Skeletal muscle satellite cell (primary cell): ENCODE measurements around the gene KCNK15.
"Not testable (repeated sequence)": the region's sequence is repeated elsewhere in the genome, so short reads cannot be mapped to it uniquely, and the experiment has no call there.

Experiments used
- H3K27me3 ChIP-seq: 2 replicates; pipeline ENCODE4 v1.7.0; 2013; ENCODE audit warnings: low read length; ENCODE audit not compliant: control insufficient read depth, insufficient read depth
- H3K36me3 ChIP-seq: 2 replicates; pipeline ENCODE4 v1.7.0; 2013; ENCODE audit warnings: mild to moderate bottlenecking, control low read depth, low read length; ENCODE audit not compliant: insufficient read depth
- H3K4me1 ChIP-seq: 2 replicates; pipeline ENCODE4 v1.7.0; 2013; ENCODE audit warnings: low read length; ENCODE audit not compliant: control insufficient read depth, insufficient read depth
- H3K4me2 ChIP-seq: 2 replicates; pipeline ENCODE4 v1.7.0; 2013; ENCODE audit warnings: mild to moderate bottlenecking, low read length
- H3K4me3 ChIP-seq: 2 replicates; pipeline ENCODE4 v1.7.0; 2013; ENCODE audit warnings: low read length
- H3K9ac ChIP-seq: 2 replicates; pipeline ENCODE4 v1.7.0; 2013; ENCODE audit warnings: mild to moderate bottlenecking, low read depth, low read length, moderate library complexity
- H3K9me3 ChIP-seq: replicated peaks from 2 replicates; pipeline ENCODE4 v1.7.0; 2013; ENCODE audit warnings: mild to moderate bottlenecking, control low read depth, low read length

KCNK15 gene

DNA sequence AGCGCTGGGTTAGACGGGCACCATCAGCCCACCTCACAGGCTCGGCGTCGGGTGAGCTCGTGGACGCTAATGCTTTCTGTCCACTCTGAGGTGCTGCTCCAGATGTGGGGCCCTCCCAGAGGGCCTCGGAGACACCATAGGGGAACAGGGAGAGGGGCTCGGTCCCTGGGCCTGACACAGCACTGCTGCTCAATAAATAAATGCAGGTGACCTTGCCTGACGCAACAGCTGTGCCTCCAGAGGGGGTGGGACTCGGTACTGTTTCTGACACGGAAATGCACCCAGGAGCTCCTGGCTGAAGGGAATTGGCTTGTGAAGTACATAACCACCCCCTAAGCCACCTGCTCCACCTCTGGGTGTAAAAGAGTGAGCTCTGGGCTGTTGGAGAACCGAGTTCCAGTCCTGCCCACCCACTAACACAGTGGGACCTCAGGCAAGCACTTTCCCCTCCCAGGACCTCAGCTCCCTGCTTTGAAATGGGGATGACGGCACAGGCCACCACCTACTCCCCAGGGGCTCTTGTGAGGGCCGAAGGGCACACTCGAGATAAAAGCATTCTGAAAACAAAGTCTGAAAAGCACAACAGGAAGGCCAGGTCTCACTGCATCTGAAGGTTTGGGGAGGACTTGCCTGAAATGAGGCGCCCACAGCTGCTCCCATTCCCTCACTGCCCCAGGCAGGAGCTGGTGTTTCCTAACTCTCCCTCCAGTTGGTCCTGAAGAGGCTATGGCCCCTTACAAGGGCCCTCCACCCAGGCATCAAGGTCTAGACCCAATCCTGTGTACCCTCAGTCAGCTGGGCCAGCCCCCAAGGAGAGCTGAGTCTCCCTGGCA, 6.7 kb downstream of the KCNK15 start:
- Histone ChIP-seq H3K36me3 (no peaks in the 10 kb centered on the region), H3K27me3 (peaks cover 66% of the 10 kb centered on the region), H3K4me3 (no peak overlapping the region), H3K4me2 (no peak overlapping the region), H3K9me3 (no peaks in the 10 kb centered on the region), H3K9ac (no peak overlapping the region), H3K4me1 (no peaks in the 10 kb centered on the region)

- no peak overlapping the region for H3K4me2 ChIP-seq
- H3K27me3 ChIP-seq = peaks cover 71% of the 10 kb centered on the region
- no peaks in the 10 kb centered on the region for H3K4me1 ChIP-seq
- H3K9me3 ChIP-seq = no peaks in the 10 kb centered on the region
- H3K36me3 ChIP-seq = no peaks in the 10 kb centered on the region
- H3K9ac ChIP-seq = no peak overlapping the region
- no peak overlapping the region for H3K4me3 ChIP-seq
Measured at GRCh38 chr20:44754554-44754953, 8.9 kb downstream of the KCNK15 start.

DNA sequence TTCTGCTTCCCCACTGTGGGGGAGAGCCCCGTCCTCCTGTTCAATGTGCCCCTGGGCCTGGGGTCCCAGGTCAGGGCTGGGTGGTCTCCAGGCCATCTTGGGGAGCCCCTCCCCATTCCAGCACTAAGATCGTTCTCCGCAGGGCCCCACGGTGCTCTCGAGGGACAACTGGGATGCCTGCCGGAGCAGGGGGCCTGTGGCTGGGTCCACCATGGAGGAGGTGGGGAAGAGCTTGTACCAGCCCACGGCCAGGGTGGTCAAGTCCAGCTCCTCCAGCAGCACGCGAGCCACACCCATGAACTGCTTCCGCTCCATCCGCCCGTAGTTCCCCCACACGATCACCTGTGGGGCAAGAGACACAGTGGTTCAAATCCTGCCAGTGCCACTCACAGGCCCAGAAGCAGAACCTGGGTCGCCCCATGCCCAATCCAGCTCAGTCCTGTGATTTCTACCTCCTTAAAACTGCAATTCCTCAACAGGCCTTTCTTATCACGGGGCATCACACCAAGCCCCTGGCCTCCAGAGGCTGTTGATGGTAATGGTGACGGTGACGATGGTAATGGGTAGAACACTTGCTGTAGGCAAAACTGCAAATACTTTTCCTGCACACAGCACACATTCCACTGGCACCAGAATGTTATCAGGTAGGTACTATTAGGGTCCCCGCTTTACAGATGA, 10.5 kb downstream of the KCNK15 start:
- Histone ChIP-seq H3K4me1 (no peaks in the 10 kb centered on the region), H3K9me3 (no peaks in the 10 kb centered on the region), H3K27me3 (peaks cover 68% of the 10 kb centered on the region), H3K4me2 (no peak overlapping the region), H3K36me3 (no peaks in the 10 kb centered on the region), H3K9ac (no peak overlapping the region), H3K4me3 (no peak overlapping the region)

GRCh38 chr20:44756956-44757355, 11.3 kb downstream of the KCNK15 start:
- Histone ChIP-seq H3K9me3 (no peaks in the 10 kb centered on the region), H3K27me3 (peaks cover 67% of the 10 kb centered on the region), H3K36me3 (no peaks in the 10 kb centered on the region), H3K9ac (no peak overlapping the region), H3K4me1 (no peaks in the 10 kb centered on the region), H3K4me3 (no peak overlapping the region), H3K4me2 (no peak overlapping the region)

DNA sequence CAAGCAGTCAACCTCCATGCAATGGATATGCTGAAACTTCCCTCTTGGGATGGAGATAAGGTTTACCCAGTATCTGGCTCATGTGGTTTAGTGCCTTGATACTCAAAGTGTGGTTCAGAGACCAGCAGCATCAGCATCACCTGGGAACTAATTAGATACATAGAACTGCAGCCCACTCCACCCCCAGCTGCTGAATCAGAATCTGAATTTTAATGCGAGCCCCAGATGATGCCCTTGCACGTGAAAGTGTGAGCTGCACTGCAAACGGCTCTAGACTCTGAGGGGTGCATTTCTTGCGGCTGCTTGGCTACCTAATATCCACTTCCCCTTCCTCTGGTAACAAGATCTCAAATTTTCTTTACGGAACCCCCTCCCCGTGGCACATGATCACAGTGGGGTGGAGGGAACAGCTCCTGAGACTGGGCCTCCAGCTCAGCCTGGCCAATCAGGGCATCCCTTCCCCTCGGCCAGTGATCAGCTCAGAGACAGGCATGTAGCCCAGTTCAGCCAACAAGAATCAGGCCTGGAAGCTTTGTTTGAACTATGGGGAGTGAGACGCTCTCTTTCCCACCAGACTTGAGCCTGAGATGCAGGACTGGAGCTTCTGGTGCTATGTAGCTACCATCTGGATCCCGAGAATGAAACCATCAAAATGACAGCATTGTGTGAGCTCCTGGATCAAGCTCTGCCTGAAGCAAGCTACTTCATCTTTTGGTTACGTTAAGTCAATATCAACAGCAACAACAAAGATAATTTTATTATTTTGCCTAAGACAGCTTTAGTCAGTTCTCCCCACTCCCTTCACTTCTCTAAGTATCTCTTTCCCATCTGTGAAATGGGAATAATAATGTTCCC, 12.8 kb downstream of the KCNK15 start:
- no peaks in the 10 kb centered on the region for H3K36me3 ChIP-seq
- H3K9me3 ChIP-seq = no peaks in the 10 kb centered on the region
- H3K9ac ChIP-seq = no peak overlapping the region
- H3K4me2 ChIP-seq = no peak overlapping the region
- H3K4me3 ChIP-seq = no peak overlapping the region
- no peaks in the 10 kb centered on the region for H3K4me1 ChIP-seq
- H3K27me3 ChIP-seq = peaks cover 59% of the 10 kb centered on the region

DNA sequence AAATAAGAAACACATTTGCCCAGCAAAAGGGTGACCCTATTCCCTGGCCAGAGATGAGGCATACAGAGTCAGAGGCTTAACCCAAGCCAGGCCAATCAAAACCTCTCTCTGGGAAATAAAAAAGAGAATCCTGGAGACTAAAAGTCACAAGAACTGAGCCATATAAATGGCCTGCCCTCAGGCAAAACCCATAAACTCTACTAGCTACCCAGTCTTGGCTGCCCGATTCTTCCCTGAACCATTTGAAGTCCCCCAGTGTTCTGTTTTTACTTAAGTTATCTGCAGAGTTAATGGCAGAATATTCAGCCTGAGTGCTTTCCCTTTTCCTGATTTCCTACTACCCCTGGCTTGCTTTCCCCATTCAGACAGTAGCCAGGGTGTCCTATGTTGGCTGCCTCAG, 13.9 kb downstream of the KCNK15 start:
- Histone ChIP-seq H3K4me2 (no peak overlapping the region), H3K27me3 (peaks cover 57% of the 10 kb centered on the region), H3K9me3 (no peaks in the 10 kb centered on the region), H3K36me3 (no peaks in the 10 kb centered on the region), H3K4me1 (no peaks in the 10 kb centered on the region), H3K4me3 (no peak overlapping the region), H3K9ac (no peak overlapping the region)

DNA sequence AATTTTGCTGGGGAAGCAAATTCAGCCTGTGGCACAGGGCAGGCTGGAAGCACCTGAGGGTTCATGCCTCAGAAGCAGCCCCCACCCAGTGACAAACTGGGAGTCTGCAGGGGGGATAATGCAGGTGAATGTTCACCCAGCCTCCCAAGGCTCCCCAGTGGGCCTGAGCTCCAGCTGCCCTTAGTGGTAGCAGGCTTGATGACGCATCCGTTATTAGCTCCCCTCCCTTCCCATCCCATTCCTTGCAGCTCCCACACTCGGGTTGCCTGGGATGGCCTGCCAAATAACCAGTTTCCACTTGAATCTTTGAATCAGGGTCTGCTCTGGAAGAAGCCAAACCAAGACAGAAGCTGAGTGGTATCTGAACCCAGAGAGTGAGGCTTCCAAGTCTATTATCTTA, 15.8 kb downstream of the KCNK15 start:
- Histone ChIP-seq H3K4me2 (no peak overlapping the region), H3K4me1 (no peaks in the 10 kb centered on the region), H3K9me3 (no peaks in the 10 kb centered on the region), H3K36me3 (no peaks in the 10 kb centered on the region), H3K4me3 (no peak overlapping the region), H3K9ac (no peak overlapping the region), H3K27me3 (peaks cover 72% of the 10 kb centered on the region)

- H3K9ac ChIP-seq = no peak overlapping the region
- H3K4me1 ChIP-seq = no peaks in the 10 kb centered on the region
- no peak overlapping the region for H3K4me3 ChIP-seq
- H3K27me3 ChIP-seq = peaks cover 74% of the 10 kb centered on the region
- no peak overlapping the region for H3K4me2 ChIP-seq
- H3K9me3 ChIP-seq = no peaks in the 10 kb centered on the region
- H3K36me3 ChIP-seq = no peaks in the 10 kb centered on the region
Measured at GRCh38 chr20:44762466-44763140, 16.9 kb downstream of the KCNK15 start.

DNA sequence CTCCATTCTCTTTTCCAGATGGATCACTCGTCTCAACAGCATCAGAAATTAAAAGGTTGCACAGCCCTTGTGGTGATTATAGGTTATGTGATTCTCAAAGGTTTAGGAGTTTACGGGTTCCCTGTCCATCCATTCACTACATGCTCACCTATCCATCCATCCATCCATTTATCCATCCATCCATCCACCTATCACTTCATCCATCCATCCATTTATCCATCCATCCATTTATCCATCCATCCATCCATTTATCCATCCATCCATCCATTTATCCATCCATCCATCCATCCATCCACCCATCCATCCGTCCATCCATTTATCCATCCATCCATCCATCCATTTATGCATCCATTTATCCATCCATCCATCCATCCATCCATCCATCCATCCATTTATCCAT, 18.1 kb downstream of the KCNK15 start:
- H3K4me1 ChIP-seq = not testable (repeated sequence)
- peaks cover 73% of the 10 kb centered on the region for H3K27me3 ChIP-seq

GRCh38 chr20:44765091-44765490, 19.4 kb downstream of the KCNK15 start:
- Histone ChIP-seq H3K27me3 (peaks cover 74% of the 10 kb centered on the region), H3K36me3 (no peaks in the 10 kb centered on the region), H3K4me3 (no peak overlapping the region), H3K4me1 (no peaks in the 10 kb centered on the region), H3K4me2 (no peak overlapping the region), H3K9ac (no peak overlapping the region), H3K9me3 (no peaks in the 10 kb centered on the region)

More for the DNA sequence above, 18.1 kb downstream of the KCNK15 start:
- not testable (repeated sequence) for H3K36me3 ChIP-seq, H3K9me3 ChIP-seq, H3K4me3 ChIP-seq, H3K4me2 ChIP-seq, H3K9ac ChIP-seq
